GM21528 (cell line): ENCODE results near the gene ANKRD44.

Source experiments
- ATAC-seq: cut with Tn5 transposase; IDR thresholded peaks from one replicate; pipeline ENCODE4 v1.9.1; 2021; ENCODE audit warnings: mild to moderate bottlenecking, moderate library complexity; ENCODE audit not compliant: unreplicated experiment, low FRiP score

ANKRD44 gene

GRCh38 chr2:197131558-197131855 is 179.1 kb downstream of the ANKRD44 start:
- ATAC-seq, result peak; percentile 69

- peak; percentile 79 for ATAC-seq
These were observed 180.3 kb downstream of the ANKRD44 start for GRCh38 chr2:197130318-197130717.

GRCh38 chr2:197128897-197129296 is 181.7 kb downstream of the ANKRD44 start:
- ATAC-seq, result no peak

- no peak for ATAC-seq
These were observed 182.5 kb downstream of the ANKRD44 start for GRCh38 chr2:197128126-197128525.

- ATAC-seq, result no peak
These were observed 183.8 kb downstream of the ANKRD44 start for GRCh38 chr2:197126630-197127352.

- ATAC-seq, result no peak
These were observed 185.8 kb downstream of the ANKRD44 start for GRCh38 chr2:197124639-197125390.

GRCh38 chr2:197122821-197123220 is 187.8 kb downstream of the ANKRD44 start:
- no peak for ATAC-seq

- no peak for ATAC-seq
These were observed 188.7 kb downstream of the ANKRD44 start for GRCh38 chr2:197121756-197122385.

- ATAC-seq, result no peak
These were observed 189.3 kb downstream of the ANKRD44 start for GRCh38 chr2:197121255-197121654.

- ATAC-seq, result no peak
These were observed 194.2 kb downstream of the ANKRD44 start for GRCh38 chr2:197116306-197116879.

- ATAC-seq, result no peak
These were observed 195.3 kb downstream of the ANKRD44 start for GRCh38 chr2:197115325-197115724.

- ATAC-seq, result no peak
These were observed 197.3 kb downstream of the ANKRD44 start for GRCh38 chr2:197113275-197113711.

GRCh38 chr2:197109326-197109725 is 201.3 kb downstream of the ANKRD44 start:
- no peak for ATAC-seq

GRCh38 chr2:197108758-197109157 is 201.8 kb downstream of the ANKRD44 start:
- ATAC-seq, result no peak

GRCh38 chr2:197107291-197108269 is 203.0 kb downstream of the ANKRD44 start:
- ATAC-seq, result no peak

- ATAC-seq, result no peak
These were observed 207.2 kb downstream of the ANKRD44 start for GRCh38 chr2:197103363-197103762.

GRCh38 chr2:197102231-197102630 is 208.3 kb downstream of the ANKRD44 start:
- no peak for ATAC-seq

- ATAC-seq, result no peak
These were observed 209.1 kb downstream of the ANKRD44 start for GRCh38 chr2:197101519-197101918.

- no peak for ATAC-seq
These were observed 212.8 kb downstream of the ANKRD44 start for GRCh38 chr2:197097578-197098366.
